Spleen (tissue), 11 donors: ENCODE measurements around the gene ZDHHC7. TPM values are rescaled to one million over a fixed set of nuclear protein-coding genes. Genes with fewer than 3 reads are reported as not detected.

ENCODE experiments used
- DNase-seq: peaks from one replicate; pipeline ENCODE4 v3.0.0-alpha.2; 2020
- H3K27ac ChIP-seq, 8 donors: fragments of 200-600 bp; sonication (generic) in 7 of 8; 1 replicate in 4 of 8; 2 replicates in 4 of 8; pipeline versions ENCODE4 v1.5.0 to v1.8.0; 2016 to 2021; ENCODE audit warnings: inconsistent platforms in 4 of 8, mild to moderate bottlenecking in 4 of 8, moderate library complexity in 1 of 8
- H3K27me3 ChIP-seq, 7 donors: fragments of 200-600 bp; sonication (generic) in 6 of 7; replicated peaks in 1 of 7; 1 replicate in 4 of 7; 2 replicates in 3 of 7; pipeline versions ENCODE4 v1.5.0 to v1.8.0; 2016 to 2021; ENCODE audit warnings: inconsistent platforms in 3 of 7, mild to moderate bottlenecking in 1 of 7
- H3K36me3 ChIP-seq, 6 donors: fragments of 200-600 bp; sonication (generic) in 5 of 6; 1 replicate in 4 of 6; 2 replicates in 2 of 6; pipeline versions ENCODE4 v1.5.0 to v1.8.0; 2016 to 2021; ENCODE audit warnings: inconsistent platforms in 2 of 6
- H3K4me1 ChIP-seq, 6 donors: fragments of 200-600 bp; sonication (generic) in 5 of 6; 1 replicate in 3 of 6; 2 replicates in 3 of 6; pipeline versions ENCODE4 v1.5.0 to v1.8.0; 2016 to 2021; ENCODE audit warnings: inconsistent platforms in 3 of 6
- H3K4me3 ChIP-seq, 8 donors: fragments of 200-600 bp; sonication (generic) in 7 of 8; 1 replicate in 4 of 8; 2 replicates in 4 of 8; pipeline versions ENCODE4 v1.5.0 to v1.8.0; 2016 to 2021; ENCODE audit warnings: inconsistent platforms in 4 of 8, mild to moderate bottlenecking in 4 of 8, moderate library complexity in 2 of 8
- H3K9me3 ChIP-seq, 8 donors: fragments of 200-600 bp; sonication (generic) in 7 of 8; 1 replicate in 4 of 8; 2 replicates in 4 of 8; pipeline versions ENCODE4 v1.5.0 to v1.8.0; 2016 to 2021; ENCODE audit warnings: inconsistent platforms in 4 of 8
- CTCF ChIP-seq, 11 experiments: fragments of 200-600 bp in 7 of 11; fragments of 450-650 bp in 4 of 11; sonication (generic) in 4 of 11; IDR thresholded peaks in 8 of 11; conservative IDR thresholded peaks in 3 of 11; 1 replicate in 7 of 11; 2 replicates in 4 of 11; pipeline versions ENCODE4 v1.4.0 to v1.8.0; 2016 to 2021; ENCODE audit warnings: antibody characterized with exemption in 11 of 11, inconsistent platforms in 4 of 11, mild to moderate bottlenecking in 1 of 11
- POLR2A ChIP-seq, 3 donors: fragments of 450-650 bp; IDR thresholded peaks; one replicate each; pipeline ENCODE4 v1.5.1; 2017; ENCODE audit warnings: antibody characterized with exemption in 3 of 3, mild to moderate bottlenecking in 1 of 3
- POLR2AphosphoS5 ChIP-seq, 3 donors: sonication (generic); formaldehyde crosslinking; IDR thresholded peaks; one replicate each; pipeline ENCODE4 v1.5.1; 2017; ENCODE audit warnings: antibody characterized with exemption in 3 of 3
- WGBS, 5 donors: extraction: QIAGEN DNeasy Blood & Tissue Kit in 3 of 5; methylation state at CpG; one replicate each; pipeline versions ENCODE4 v1.1.5 to v1.1.7; 2013 to 2018; 5-methylcytosine and 5-hydroxymethylcytosine counted together
- intact Hi-C: fragments of 100-400 bp; cut with DNase I; formaldehyde crosslinking; loops from one replicate; pipeline ENCODE4 v1.15.0; 2023; ENCODE audit warnings: low total_unique reads
- polyA plus RNA-seq, 3 donors: library from polyadenylated mRNA; stranded (reverse); fragments of 200-250 nt; gene quantifications; one replicate each; pipeline ENCODE4 v1.2.1, GENCODE V29; 2013
- total RNA-seq, 7 donors: library from RNA; depleted of rRNA in 3 of 7; stranded (reverse); fragments of >200 nt in 3 of 7; fragmentation: NEBNext Ultra II Directional in 4 of 7; extraction: Animal tissue kit (Norgen Biotek cat#: 25700) in 4 of 7; gene quantifications; one replicate each; pipeline versions ENCODE4 v1.1.0 to v1.2.1, GENCODE V29; 2016 to 2021
- donor health status: healthy with polysubstance abuse.
- donor health status: DM: no; HTN: no; CAD: no; lungs with moderate emphysema.
- donor health status: DM: no; HTN: no; CAD: no.
- donor health status: Bipolar disorder and iron deficiency.
- donor health status: healthy.
- donor health status: DM: no; HTN: no; CAD: no.
- donor health status: DM: yes; HTN: yes; CAD: no.

The ZDHHC7 gene
- total and polyA plus RNA-seq, 10 donors = 10.3 to 87.1 (median 49.4) TPM

- H3K4me1 ChIP-seq = peaks cover 22 to 94% (median 81%) of the 10 kb centered on the region in 6 donors
Measured at GRCh38 chr16:85006639-85007038, 4.7 kb downstream of the ZDHHC7 start.

GRCh38 chr16:85005285-85006069 lies 5.9 kb downstream of the ZDHHC7 start:
- whole genome bisulfite sequencing, 5 donors = 75 to 90% (median 78%) methylated on average over 11 of the region's 11 CpGs
- Histone ChIP-seq H3K27ac (peak overlapping the region in 5 of 8 donors; percentile 36 to 85 (median 68)), H3K4me1 (peaks cover 19 to 100% (median 85%) of the 10 kb centered on the region in 6 donors), H3K27me3 (no peaks in the 10 kb centered on the region), H3K36me3 (peaks cover 0 to 32% (median 2%) of the 10 kb centered on the region in 6 donors), H3K9me3 (no peaks in the 10 kb centered on the region), H3K4me3 (no peak overlapping the region)
- TF ChIP-seq POLR2A (IDR thresholded peaks at IDR 0.05) (no peak), POLR2AphosphoS5 (IDR thresholded peaks at IDR 0.05) (no peak), CTCF (IDR thresholded peaks at IDR 0.05 in 8 of 11, conservative IDR thresholded peaks at IDR 0.05 in 3 of 11) (no peak)
- no peak for DNase-seq
- intact Hi-C loops = no loop called here

More at GRCh38 chr16:85006639-85007038, 4.7 kb downstream of the ZDHHC7 start:
- Histone ChIP-seq H3K4me3 (no peak overlapping the region), H3K27ac (no peak overlapping the region), H3K36me3 (peaks cover 0 to 24% (median 2%) of the 10 kb centered on the region in 6 donors), H3K9me3 (no peaks in the 10 kb centered on the region), H3K27me3 (no peaks in the 10 kb centered on the region)
- WGBS, 5 donors = 90 to 95% (median 91%) methylated on average over 7 of the region's 7 CpGs
- no peak for DNase-seq
- no peak for TF ChIP-seq POLR2AphosphoS5 (IDR thresholded peaks at IDR 0.05)
- no peak for TF ChIP-seq POLR2A (IDR thresholded peaks at IDR 0.05)
- TF ChIP-seq CTCF (IDR thresholded peaks at IDR 0.05 in 8 of 11, conservative IDR thresholded peaks at IDR 0.05 in 3 of 11) = no peak
- intact Hi-C loops = no loop called here

- TF ChIP-seq POLR2AphosphoS5 (IDR thresholded peaks at IDR 0.05) (no peak), POLR2A (IDR thresholded peaks at IDR 0.05) (no peak), CTCF (IDR thresholded peaks at IDR 0.05 in 8 of 11, conservative IDR thresholded peaks at IDR 0.05 in 3 of 11) (no peak)
- Histone ChIP-seq H3K27me3 (no peaks in the 10 kb centered on the region), H3K4me3 (no peak overlapping the region), H3K27ac (peak overlapping the region in 6 of 8 donors; percentile 14 to 85 (median 68)), H3K9me3 (no peaks in the 10 kb centered on the region), H3K4me1 (peaks cover 13 to 100% (median 80%) of the 10 kb centered on the region in 6 donors), H3K36me3 (peaks cover 0 to 40% (median 2%) of the 10 kb centered on the region in 6 donors)
- intact Hi-C loops = no loop called here
- 64 to 76% (median 72%) methylated on average over 10 of the region's 10 CpGs for WGBS, 5 donors
- DNase-seq = no peak
Measured at GRCh38 chr16:85004587-85005205, 6.6 kb downstream of the ZDHHC7 start.
